VCaP (cell line): ENCODE results near the gene SHMT2.

Experiments
- H3K27ac ChIP-seq: fragments of 450-650 bp; 2 replicates; pipeline ENCODE4 v1.5.1; 2017
- TF ChIP-seq, protein P1 (sequence below): fragments of 450-650 bp; conservative IDR thresholded peaks from 2 replicates; pipeline ENCODE4 v1.5.1; 2017; ENCODE audit warnings: mild to moderate bottlenecking, moderate library complexity

SHMT2 gene

DNA sequence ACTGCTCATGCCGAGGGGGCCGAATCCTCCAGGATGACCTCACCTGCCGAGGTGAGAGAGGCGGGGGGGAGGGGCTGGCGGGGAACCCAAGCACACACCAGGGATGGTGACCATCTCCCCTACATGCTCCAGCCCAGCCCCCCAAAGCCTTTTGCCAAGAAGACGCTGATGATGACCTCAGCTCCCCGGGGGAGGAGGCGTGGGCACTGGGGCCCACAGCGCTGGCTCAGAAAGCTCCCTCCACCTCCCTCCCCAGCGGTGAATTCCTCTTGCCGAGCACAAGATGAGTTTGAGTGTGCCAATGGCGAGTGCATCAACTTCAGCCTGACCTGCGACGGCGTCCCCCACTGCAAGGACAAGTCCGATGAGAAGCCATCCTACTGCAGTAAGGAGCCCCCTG is 36.6 kb upstream of the SHMT2 start:
- TF ChIP-seq, protein P1, sequence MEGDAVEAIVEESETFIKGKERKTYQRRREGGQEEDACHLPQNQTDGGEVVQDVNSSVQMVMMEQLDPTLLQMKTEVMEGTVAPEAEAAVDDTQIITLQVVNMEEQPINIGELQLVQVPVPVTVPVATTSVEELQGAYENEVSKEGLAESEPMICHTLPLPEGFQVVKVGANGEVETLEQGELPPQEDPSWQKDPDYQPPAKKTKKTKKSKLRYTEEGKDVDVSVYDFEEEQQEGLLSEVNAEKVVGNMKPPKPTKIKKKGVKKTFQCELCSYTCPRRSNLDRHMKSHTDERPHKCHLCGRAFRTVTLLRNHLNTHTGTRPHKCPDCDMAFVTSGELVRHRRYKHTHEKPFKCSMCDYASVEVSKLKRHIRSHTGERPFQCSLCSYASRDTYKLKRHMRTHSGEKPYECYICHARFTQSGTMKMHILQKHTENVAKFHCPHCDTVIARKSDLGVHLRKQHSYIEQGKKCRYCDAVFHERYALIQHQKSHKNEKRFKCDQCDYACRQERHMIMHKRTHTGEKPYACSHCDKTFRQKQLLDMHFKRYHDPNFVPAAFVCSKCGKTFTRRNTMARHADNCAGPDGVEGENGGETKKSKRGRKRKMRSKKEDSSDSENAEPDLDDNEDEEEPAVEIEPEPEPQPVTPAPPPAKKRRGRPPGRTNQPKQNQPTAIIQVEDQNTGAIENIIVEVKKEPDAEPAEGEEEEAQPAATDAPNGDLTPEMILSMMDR: no peak
- no peak overlapping the region for H3K27ac ChIP-seq

DNA sequence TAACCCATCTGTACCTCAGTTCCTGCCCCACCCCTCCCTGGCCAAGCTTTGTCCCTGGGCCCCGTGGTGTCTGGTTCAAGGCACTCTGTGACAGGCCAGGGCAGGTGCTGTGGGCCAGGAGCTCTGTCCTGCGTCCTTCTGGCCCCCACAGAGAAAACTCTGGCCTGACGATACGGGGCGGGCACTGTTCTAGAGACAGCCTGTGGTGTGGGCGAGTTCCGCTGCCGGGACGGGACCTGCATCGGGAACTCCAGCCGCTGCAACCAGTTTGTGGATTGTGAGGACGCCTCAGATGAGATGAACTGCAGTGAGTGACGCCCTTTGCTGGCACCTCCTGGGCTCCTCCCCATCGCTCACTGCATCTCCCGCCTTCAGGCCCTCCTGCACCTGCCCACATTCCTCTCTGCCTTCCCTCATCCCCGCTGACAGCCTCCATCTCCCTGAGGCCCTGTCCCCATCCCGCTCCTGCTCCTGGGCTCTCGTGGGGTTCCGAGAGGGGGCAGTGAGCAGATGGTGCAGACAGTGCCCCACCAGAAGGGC is 35.7 kb upstream of the SHMT2 start:
- H3K27ac ChIP-seq: no peak overlapping the region
- TF ChIP-seq, protein P1: no peak

DNA sequence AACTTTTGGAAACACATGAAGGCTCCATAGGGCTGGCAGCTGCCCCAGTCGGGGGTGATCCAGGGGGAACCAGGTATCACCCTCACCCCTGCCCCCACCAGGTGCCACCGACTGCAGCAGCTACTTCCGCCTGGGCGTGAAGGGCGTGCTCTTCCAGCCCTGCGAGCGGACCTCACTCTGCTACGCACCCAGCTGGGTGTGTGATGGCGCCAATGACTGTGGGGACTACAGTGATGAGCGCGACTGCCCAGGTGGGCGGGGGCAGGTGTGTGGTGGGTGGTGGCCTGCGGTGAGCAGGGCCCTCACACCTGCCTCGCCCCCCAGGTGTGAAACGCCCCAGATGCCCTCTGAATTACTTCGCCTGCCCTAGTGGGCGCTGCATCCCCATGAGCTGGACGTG is 35.3 kb upstream of the SHMT2 start:
- TF ChIP-seq, protein P1: no peak
- H3K27ac ChIP-seq: no peak overlapping the region

DNA sequence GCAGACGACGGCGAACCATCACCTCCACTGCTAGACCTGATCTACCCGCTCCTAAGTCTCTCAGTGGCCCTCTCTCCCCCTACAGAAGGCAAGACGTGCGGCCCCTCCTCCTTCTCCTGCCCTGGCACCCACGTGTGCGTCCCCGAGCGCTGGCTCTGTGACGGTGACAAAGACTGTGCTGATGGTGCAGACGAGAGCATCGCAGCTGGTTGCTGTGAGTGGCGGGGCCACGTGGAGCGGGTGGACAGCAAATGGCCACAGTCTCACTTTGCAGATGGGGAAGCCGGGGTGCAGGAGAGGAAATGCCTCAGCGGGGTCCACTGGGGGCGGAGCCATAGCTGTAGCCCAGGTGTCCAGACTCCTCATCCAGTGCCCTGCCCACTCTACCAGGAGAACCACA is 34.3 kb upstream of the SHMT2 start:
- TF ChIP-seq, protein P1: no peak
- H3K27ac ChIP-seq: no peak overlapping the region

DNA sequence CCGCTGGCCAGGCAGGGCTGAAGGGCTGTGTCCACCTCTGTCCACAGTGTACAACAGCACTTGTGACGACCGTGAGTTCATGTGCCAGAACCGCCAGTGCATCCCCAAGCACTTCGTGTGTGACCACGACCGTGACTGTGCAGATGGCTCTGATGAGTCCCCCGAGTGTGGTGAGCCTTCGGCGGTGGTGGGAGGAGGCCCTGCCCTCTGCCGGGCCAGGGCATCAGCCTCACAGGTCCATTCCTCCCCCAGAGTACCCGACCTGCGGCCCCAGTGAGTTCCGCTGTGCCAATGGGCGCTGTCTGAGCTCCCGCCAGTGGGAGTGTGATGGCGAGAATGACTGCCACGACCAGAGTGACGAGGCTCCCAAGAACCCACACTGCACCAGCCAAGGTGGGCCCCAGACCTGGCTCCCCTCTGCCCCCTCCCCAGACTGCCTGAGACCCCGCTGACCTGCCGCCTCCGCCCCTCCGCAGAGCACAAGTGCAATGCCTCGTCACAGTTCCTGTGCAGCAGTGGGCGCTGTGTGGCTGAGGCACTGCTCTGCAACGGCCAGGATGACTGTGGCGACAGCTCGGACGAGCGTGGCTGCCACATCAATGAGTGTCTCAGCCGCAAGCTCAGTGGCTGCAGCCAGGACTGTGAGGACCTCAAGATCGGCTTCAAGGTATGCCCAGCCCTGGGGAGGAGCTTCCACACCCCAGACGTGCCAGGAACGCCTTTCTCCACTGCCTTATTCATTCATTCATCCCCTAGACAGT is 33.7 kb upstream of the SHMT2 start:
- TF ChIP-seq, protein P1: no peak

DNA sequence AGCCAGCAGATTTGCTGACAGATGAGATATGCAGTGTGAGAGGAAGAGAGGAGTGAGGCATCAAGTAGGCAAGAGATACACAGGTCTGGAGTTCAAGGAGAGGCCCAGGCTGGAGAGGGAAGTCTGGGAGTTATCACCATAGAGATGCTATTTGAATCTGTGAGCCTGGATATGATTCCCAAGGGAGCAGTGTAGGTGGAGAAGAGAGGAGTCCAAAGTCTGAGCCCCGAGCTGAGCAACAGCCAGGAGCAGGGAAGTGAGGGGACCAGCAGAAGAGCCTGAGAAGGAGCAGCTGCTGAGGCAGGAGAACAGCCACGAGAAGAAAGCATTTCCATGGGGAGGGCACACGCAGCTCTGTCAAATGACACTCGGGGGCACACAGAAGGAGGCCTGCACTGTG is 33.1 kb upstream of the SHMT2 start:
- TF ChIP-seq, protein P1: no peak
- H3K27ac ChIP-seq: no peak overlapping the region

More for the DNA sequence above, 33.7 kb upstream of the SHMT2 start:
- H3K27ac ChIP-seq: no peak overlapping the region

DNA sequence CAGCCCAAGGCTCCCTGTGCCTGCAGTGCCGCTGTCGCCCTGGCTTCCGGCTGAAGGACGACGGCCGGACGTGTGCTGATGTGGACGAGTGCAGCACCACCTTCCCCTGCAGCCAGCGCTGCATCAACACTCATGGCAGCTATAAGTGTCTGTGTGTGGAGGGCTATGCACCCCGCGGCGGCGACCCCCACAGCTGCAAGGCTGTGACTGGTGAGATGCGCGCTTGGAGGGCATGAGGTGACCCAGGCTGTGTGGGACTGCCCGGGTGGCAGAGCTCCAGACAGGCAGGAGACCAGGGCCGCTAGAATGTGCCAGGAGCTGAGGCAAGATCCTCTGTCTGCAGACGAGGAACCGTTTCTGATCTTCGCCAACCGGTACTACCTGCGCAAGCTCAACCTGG is 32.6 kb upstream of the SHMT2 start:
- no peak overlapping the region for H3K27ac ChIP-seq
- TF ChIP-seq, protein P1: no peak
